Right lobe of liver (tissue), 4 donors: ENCODE measurements around the gene NEK10.

Experiments used
- POLR2A ChIP-seq: fragments of 450-650 bp; IDR thresholded peaks from one replicate; pipeline ENCODE4 v1.6.1; 2017; ENCODE audit warnings: antibody characterized with exemption, mild to moderate bottlenecking
- TF ChIP-seq, protein P1 (sequence below), 4 donors: fragments of 200-600 bp in 3 of 4; fragments of 450-650 bp in 1 of 4; IDR thresholded peaks; one replicate each; pipeline versions ENCODE4 v1.5.1 to v1.8.0; 2016 to 2022; ENCODE audit warnings: antibody characterized with exemption in 4 of 4, mild to moderate bottlenecking in 2 of 4
- donor health status: DM: no; HTN: no; CAD: no.
- donor health status: DM: no; HTN: no; CAD: no.
- donor health status: DM: no; HTN: yes; CAD: no.

DNA sequence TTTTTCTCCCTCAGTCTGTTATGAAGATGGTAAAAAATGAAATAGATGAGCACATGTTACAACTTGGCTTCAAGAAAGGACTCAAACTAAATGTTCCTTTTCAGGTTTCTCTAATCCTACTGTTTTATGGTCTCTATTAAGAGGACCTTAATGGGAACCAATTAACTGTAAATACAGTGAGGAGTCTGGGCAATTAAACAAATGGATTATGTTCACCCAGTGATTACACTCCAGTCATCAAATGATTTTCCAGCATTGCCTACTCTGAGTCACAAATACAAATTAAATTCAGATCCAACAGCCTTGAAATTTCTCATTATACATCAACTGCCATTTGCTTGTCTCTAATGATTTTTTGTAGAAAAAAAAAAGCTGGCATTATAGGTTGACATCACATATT is 129.2 kb downstream of the NEK10 start:
- TF ChIP-seq, protein P1, sequence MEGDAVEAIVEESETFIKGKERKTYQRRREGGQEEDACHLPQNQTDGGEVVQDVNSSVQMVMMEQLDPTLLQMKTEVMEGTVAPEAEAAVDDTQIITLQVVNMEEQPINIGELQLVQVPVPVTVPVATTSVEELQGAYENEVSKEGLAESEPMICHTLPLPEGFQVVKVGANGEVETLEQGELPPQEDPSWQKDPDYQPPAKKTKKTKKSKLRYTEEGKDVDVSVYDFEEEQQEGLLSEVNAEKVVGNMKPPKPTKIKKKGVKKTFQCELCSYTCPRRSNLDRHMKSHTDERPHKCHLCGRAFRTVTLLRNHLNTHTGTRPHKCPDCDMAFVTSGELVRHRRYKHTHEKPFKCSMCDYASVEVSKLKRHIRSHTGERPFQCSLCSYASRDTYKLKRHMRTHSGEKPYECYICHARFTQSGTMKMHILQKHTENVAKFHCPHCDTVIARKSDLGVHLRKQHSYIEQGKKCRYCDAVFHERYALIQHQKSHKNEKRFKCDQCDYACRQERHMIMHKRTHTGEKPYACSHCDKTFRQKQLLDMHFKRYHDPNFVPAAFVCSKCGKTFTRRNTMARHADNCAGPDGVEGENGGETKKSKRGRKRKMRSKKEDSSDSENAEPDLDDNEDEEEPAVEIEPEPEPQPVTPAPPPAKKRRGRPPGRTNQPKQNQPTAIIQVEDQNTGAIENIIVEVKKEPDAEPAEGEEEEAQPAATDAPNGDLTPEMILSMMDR (IDR thresholded peaks at IDR 0.05), result no peak
- no peak for TF ChIP-seq POLR2A
